Glomerular endothelial cell (primary cell): Measurements from ENCODE around the gene MAP1LC3B. TPM values are rescaled to one million over a fixed set of nuclear protein-coding genes. Genes with fewer than 3 reads are reported as not detected.

ENCODE experiments used
- DNase-seq: peaks from one replicate; pipeline ENCODE4 v3.0.0-alpha.2; 2011; ENCODE audit warnings: low read depth, low spot score; ENCODE audit errors: extremely low read depth
- total RNA-seq: library from RNA; depleted of rRNA; stranded (reverse); fragments of >200 nt; gene quantifications from 2 replicates; pipeline ENCODE4 v1.2.3, GENCODE V29; 2015

MAP1LC3B gene
- total RNA-seq: 105 and 142 TPM in 2 replicates

DNA sequence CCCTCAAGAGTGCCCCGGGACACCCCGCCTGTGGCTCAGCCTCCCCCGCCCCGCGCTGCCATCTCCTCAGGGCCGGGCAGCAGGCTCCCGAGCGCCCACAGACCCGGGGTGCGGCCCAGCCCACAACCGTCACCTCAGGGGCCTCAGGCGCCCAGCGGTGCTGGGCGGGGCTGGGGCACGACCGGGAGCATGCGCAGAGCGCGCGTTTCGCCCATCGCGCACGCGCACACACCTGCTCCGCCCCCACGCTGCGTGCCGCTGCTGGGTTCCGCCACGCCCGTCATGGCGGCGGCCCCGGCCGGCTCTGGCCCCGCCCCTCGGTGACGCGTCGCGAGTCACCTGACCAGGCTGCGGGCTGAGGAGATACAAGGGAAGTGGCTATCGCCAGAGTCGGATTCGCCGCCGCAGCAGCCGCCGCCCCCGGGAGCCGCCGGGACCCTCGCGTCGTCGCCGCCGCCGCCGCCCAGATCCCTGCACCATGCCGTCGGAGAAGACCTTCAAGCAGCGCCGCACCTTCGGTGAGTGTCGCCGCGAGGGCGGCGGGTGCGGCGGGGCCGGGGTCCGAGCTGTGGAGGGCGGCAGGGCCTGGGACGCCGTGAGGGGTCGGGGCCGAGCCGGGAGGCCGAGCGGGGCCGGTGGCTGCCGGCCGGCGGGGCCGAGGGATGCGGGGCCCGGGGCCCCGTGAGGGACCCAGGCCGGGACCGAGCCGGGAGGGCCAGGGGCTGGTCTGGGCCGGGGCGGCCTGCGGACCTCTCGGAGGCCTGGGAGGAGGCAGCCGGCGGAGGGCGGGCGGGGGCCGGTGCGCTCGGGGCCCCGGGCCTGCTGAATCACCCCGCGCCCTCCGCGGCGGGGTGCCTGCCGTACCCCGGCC, at the start of gene MAP1LC3B:
TSS of gene MAP1LC3B (plus strand) at position 387 of the 871 bp plus-strand sequence. CDS start at position 479, 92 bp downstream.
- DNase-seq: no peak

DNA sequence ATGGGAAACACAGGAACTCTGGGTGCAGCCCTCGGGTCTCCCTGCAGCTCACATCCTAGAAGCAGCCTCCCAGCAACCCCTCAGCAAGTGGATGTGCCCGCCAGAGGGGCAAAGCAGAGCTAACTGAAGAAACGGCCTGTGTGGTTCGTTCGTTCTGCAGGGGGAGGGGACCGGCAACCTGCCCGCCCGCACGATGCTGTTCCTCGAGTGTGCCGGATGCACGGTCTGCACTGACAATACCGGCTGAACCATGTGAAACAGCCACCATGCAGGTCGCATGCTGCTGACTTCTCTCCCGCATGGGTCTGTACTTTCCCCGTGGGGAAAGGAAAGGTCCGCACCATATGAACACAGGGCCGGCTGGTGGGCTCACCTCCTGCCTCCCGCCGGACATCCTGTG, 49.6 kb upstream of the MAP1LC3B start:
- DNase-seq: no peak

DNA sequence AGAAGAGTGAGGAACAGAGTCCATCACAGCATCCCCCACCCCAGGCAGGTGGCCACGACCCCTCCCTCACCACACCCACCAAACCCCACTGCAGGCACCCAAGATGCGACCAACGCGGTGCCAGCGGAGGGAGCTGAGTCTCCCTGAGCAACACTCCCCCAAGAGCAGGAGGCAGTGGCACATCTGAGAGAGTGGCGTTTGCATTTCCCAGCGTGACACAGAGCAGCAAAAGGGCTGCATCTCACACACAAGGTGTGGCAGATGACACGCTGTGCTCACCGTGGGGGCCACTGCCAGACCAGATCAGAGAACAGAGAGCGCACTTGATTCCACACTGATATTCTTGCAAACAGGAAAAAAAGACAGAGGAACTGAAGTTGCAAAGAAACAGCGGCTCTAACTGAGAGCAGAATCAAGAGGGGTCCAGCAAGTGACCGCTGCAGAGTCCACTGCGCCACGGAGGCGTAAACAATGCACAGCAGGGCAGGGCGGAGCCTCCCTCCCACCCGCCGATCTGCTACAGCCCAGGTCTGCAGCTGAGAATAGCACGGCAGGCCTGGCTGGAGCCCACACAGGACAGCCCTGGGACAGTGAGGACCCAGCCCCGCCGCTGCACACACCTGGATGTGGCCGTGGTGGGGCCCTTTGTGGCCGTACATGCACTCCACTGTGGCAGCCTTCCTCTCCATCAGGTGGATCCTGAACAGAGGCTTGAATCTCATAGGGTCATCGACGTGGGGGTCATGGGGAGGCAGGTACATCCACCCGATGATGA, 49.0 kb upstream of the MAP1LC3B start:
- no peak for DNase-seq

DNA sequence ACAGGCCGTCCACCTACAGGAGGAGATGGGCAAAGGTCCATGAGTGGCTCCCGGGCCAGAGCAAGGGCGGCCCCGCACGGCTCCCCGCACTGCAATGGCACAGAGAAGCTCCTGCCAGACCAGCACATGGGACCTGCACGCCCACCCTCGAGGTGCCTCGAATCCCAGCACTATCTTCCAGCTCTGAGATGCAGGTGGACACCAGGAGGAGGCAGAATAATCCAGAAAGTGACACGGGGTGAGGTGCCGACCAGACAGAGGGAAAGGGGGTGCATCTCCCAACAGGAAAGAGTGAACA, 48.4 kb upstream of the MAP1LC3B start:
- DNase-seq: no peak

DNA sequence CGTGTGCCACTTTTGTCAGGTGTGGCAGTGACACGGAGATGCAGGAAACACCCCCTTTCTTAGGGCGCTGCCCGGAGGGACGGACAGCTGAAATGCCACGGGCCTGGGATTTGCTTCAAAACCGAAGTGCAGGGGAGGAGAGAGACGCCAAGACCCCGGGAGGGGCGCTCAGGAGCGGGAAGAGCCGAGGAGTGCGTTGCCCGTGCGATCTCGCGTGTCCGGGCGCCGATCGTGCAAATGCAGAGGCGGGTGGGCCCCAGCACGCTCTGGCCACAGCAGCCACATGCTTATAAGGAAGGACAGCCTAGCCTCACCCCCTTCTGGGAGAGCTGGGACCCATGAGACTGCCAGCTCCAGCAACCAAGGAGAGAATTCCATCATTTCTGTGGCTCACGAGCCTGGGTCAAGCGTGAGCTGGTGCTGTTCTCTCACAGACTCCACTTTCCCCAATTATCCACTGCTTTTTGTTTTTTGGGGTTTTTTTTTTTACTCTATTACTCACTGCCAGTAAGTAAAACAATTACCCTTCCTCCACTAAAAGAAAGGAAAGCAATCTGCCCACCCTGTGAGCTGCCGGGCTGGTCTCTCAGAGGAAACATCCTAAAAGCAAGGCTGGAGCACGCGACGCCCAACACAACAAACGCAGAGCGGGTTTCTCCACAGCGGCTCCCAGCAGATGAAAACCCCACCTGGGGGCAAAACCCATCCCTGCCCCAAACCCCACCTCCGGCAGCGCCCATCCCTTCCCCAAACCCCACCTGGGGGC, 47.8 kb upstream of the MAP1LC3B start:
- DNase-seq: no peak

DNA sequence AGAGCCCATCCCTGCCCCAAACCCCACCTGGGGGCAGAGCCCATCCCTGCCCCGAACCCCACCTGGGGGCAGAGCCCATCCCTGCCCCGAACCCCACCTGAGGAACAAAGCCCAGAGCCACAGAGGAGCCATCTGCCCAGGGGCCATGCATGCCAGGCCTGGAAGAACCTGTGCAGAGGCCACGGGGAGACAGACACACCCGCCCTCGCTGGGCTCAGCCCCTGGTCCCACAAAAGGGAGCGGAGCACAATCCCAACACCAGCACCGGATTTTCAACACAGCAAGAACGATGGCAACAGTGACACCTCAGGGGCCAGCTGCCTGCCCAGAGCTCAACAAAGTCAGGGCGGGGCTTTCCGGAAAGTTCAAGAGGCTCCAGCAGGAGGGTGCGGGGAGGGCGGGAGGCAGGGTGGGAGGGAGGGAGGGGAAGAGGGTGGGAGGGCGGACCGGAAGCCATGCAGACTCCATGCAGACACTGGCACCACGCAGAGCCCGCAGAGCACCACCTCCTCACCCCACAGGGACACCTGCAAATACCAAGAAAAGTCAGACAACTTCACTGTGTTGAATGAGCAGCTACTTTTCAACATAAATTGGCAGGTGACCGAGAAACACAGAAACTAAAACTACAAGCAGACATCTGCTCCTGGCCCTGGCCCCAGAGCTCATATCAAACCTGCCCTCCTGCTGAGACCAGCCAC, 47.1 kb upstream of the MAP1LC3B start:
- DNase-seq: no peak

DNA sequence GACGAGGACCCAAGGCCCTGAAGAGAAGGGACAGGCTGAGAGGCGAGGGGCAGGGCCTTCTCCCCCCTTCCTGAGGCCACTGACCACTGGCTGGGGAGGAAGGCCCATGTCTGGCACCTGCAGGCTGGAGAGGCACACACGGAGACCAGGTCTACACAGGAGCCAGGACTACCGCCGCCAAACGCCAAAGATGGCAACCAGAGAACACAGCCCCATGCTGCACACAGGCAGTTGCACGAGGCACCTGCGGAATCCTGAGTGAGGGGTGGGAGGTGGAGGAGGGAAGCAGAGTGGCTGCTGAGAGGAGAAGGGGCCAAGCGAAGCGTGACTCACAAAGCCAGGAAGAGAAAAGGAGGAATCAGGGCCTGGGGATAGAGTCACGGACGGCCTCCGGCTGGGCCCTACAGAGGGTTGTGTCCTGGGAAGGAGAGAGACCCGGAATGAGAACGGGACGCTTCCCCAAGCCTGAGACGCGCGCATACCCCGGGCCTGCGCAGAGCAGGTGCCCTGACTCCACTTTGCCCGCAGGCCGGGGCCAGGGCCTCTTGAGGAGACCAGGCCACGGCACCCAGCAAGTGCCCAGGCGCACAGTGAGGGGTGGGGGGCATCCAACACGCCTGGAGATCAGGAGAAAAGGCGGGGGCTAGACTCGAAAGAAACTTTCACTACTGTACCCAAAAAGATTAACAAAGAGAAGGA, 46.3 kb upstream of the MAP1LC3B start:
- no peak for DNase-seq

DNA sequence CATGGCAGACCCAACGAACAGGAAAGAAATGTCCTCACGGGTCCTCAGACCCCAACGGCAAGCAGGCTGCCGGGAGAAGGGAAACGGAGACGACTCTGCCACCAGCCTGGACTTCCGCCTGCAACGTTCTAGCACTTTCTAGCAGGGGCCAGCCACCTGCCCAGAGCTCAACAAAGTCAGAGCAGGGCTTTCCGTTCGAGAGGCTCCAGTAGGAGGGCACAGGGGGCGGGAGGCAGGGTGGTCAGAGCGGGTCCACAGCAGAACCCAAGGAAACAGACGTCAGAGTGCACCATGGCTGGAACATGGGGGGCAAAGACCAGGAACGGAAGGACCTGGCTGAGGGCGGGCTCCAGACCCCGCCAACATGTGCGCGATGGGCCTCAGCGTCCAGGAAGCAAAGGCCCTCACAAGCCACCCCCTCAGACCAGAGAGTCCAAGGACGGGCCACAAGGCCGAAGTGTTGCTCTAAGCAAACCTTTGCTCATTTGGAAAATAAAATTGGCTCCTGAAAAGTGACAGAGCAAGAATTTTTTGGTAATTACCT, 45.5 kb upstream of the MAP1LC3B start:
- no peak for DNase-seq

DNA sequence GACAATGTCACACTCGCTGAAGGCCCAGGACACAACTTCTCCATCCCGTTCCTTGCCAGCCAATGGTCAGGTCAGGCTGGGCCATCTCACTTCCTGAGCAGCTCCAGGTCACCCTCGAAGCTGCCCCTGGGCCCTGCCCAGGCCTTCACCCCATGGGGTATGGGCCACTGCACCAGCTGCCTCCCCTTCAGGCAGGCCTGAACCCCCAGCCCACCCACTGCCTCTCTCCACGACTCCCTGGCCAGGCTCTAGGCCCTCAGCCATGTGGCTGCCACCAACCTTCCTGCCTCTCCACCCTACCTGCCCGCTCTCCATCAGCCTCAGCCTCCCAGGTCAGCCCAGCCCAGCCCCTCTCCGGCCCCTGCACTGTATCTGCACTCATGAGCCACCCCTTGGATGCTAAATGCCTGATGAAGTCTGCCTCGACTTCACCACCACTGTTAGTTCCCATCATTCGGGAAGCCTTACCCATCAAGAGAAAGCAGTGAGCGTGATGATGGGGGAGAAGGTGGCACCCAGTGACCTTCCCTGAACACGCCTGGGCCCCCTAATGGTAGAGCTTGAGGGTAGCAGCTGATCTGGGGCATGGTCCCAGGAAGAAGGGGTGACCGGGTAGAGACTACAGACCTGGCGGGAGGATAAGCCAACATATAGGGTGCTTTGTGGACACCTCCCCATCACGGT, 44.1 kb upstream of the MAP1LC3B start:
- DNase-seq: no peak

DNA sequence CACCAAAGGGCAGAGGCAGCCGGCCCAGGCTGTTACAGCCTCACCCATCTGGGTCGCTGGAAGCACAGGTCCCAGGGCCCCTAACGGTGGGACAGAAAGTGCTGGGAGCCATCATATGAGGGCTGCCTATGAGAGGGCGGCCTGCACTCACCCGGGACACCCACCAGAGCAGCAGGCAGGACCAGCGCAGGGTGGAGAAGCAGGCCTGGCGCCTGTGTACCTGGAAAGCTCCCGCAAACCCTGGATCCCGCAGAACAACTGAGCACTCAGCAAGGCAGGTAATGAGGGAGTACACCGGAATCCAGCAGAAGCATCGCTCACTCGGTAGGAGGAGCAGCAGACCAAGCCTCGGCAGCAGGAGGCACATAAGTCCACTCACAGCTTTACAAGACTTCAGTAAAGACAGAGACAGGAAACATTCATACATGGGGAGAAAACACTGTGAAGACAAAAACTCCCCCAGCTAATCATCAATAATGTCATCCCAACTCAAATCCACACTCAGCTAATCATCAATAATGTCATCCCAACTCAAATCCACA, 43.4 kb upstream of the MAP1LC3B start:
- DNase-seq: no peak

DNA sequence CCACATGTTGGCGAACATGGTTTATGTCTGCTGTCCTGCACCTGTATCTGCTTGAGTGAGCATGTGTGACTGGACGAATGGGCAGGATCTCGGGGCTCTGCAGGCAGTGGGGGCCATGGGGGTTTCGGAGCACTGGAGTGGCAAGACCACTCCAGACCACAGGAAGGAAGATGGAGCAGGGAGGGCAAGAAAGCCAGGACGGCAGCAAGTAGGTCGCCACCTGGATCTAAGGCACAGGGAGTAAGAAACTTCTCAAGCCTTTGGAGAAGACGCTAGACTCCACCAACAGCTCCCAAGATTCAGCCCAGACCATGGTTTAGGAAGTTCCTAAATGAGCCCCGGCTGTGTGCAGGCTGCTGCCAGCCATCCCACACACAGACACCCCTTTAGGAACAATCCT, 42.1 kb upstream of the MAP1LC3B start:
- DNase-seq: no peak

DNA sequence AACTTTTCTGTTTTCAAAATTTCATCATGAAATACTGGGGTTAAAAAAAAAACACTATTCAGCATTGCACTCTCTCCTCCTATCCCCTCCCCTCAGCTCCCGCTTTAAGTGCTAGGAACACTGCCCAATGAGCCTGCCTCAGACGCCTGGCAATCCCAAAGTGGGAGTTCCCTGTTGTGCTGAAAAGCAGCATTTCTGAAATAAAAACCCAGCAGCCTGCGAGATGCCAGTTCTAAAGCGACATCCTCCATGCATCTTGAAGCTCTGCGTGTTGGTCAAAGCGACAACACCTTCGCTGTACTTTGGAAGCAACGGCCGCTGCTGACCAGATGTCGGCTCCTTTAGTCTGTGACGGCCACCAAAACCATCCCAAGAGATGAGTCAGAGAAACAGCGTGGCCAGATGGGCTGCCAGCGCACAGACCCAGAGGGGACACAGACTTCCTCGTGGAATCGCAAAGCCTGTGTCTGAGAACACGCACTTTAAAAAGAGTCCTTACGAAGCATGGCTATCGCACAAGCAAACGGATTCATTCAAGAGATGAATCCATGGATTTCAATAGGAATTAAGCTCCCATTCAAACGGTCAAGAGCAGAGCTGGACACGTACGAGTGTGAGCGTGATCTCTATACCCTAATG, 41.3 kb upstream of the MAP1LC3B start:
- no peak for DNase-seq

DNA sequence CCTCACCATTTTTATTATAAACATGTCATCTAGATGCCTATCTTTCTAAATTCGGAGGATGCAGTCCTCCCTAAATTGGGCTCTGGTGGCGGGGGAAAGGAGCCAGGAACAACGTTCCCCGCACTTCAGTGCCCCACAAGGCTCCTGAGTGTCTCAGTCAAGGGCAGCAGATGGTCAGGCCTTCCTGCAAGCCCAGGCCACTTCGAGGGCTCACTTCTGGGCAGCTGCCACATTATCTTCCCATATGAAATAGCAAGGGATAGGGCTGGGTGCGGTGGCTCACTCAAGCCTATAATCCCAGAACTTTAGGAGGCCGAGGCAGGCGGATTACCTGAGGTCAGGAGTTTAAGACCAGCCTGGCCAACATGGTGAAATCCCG, 40.8 kb upstream of the MAP1LC3B start:
- DNase-seq: no peak

DNA sequence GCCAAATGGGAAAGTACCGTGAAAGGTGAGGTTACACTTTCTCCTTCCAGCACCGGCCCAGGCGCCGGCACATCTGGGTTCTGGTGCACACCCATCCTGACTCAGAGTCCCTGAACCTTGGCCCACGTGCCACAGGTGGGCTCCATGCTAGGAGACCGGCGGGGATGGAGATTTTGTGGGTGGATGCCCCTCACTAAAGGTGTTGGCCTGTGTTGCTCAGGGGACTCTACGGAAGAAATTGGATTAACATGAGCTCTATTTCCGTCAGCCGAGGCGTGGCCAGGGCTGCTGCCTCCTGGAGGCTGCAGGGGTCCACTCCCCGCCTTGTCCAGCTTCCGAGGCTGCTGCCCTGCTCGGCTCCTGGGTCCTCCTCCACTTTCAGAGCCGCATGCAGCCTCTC, 39.3 kb upstream of the MAP1LC3B start:
- no peak for DNase-seq

DNA sequence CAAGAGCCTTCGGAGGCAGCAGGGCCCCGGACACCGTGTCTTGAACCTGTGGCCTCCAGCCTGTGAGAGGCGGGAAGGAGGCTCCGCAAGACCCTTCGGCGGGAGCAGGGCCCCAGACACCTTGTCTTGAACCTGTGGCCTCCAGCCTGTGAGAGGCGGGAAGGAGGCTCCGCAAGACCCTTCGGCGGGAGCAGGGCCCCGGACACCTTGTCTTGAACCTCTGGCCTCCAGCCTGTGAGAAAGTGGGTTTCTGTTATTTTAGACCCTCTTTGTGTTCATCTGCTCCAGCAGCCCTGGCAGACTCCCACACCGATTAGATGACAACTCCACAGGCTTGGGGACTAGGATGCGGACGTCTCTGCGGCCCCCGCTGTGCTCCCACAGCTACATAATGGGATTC, 38.5 kb upstream of the MAP1LC3B start:
- DNase-seq: no peak

DNA sequence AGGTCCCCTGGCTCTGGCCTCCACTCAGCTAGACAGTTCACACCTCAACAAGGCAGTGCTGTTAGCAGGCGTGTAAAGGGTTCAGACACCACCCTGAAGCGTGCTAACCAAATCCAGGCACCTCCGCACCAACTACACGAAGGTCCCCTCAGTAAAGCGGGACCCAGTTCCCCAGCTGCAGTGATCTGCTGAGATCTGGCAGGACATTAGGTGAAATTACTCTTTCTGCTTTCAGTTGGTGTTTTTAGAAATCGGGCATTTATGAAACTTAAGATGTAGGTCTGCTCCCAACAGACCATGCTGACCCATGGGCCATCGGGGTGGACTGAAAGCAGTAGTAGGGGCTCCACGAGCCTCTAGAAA, 35.7 kb upstream of the MAP1LC3B start:
- DNase-seq: no peak

DNA sequence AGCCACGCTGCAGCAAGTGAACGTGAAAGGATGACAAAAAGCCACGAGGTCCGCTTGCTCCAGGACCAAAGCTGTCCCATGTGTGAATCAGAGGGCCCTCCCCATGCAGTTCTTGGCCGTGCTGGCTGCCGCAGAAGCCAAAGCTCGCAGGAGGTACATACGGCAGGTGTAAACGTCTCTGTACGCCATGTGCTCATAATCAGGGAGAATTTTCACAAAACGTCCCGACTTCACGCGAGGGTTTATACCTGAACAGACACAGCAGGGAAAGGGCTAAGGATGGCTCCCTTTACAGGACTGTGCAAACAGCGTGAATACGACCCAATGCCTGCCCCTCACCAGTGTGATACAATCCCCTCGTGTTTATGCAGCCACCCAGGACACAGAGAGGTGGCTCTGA, 33.9 kb upstream of the MAP1LC3B start:
- no peak for DNase-seq

DNA sequence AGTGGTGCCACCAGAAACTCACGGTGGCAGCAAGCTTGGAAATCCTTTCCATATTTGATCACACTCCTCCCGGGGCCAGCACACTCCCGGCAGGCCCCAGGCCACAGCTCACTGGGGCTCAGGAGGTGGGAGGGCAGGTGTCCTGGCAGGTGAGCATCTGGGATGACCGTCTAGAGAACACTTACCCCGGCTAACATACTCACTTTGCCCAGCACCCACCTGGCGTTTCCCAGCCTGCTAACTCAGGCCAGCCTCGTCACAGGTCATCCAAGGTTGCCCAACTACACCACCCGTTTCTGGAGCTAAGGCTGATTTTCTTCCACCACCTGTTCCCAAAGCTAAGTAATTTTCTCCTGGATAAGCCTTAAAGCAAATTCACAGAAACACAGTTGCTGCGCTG, 33.4 kb upstream of the MAP1LC3B start:
- no peak for DNase-seq

DNA sequence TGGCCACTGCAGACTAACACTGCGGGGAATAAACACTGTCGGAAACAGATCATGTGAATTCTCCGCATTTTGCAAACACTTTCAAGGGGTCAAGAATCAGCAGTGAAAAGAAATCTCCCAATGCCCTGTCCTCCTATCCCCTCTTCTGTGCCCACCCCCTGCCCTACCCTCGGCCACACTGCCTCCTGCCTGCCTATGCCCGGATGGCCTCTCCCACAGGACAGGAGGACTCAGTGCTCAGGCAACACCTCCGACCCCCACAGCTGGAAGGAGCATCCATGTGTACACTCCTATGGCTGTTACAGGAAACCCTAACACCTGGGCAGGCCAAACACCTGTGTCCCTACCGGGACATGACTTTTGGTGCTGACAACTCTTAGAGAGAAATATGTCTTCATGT, 33.0 kb upstream of the MAP1LC3B start:
- DNase-seq: no peak
